ENCODE measurements around the gene YIPF7.

The YIPF7 gene
- 0.10 to 0.91 (median 0.24) reads per million in 4 experiments for total RNA-seq

DNA sequence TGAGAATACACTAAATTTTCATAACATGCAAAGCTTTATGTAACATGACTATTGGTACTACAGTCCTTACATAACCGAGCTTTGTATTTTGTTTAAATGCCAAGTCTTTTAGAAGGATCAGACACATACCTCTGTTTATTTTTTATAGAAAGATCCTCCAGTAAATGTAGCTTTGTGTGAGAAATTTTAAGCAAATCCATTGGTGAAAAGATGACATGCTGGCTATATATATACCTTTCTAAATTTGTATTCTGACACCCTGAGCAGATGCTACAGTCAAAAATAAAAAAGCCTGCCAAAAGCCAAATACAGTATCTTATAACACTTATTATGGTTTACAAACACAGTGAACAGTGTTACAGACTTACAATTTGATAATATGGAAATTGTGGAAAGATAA is at the start of gene YIPF7:
Gene YIPF7, minus strand, starts transcription at position 201 of the 400 bp plus-strand sequence. CDS start 1,525 bp downstream, outside the sequence.
- no peak for DNase-seq

GRCh38 chr4:44701037-44701436 is 49.6 kb upstream of the YIPF7 start:
- DNase-seq: no peak

DNA sequence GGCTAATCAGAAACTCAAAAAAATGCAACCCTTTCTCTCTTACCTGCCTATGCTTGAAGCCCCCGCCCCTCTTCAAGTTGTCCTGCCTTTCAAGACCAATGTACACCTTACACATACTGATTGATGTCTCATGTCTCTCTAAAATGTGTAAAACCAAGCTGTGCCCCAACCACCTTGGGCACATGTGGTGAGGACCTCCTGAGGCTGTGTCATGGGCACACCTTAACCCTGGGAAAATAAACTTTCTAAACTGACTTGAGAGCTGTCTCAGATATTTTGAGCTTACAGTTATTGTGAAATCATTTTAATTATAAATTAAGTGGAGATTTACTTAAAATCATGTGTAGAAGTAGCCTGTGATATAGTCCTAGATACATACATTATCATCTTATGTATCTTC is 49.0 kb upstream of the YIPF7 start:
- DNase-seq: no peak

GRCh38 chr4:44684648-44685047 is 33.2 kb upstream of the YIPF7 start:
- no peak for DNase-seq

DNA sequence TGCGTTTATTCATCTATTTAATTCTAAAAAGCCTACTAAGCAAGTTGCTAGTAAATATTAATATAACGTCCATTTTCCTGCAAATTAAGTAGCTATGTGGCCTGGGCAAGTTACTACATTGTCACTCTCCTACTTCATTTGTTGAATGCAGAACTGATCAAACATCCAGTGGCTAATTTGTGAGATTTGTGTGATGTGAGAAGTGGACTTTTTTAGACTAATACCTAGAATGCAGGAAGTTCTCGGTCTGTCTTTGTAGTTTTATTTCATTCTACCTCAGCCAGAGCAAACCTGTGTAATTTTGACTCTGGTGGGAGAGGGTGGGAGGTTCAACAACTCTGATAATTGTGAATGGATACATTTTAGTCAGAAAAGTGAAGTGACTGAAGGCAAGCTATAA is 27.6 kb upstream of the YIPF7 start:
- no peak for DNase-seq

- DNase-seq: peak; percentile 70
These were observed 26.9 kb upstream of the YIPF7 start, which contains the start of gene GUF1 for GRCh38 chr4:44678094-44679041. GUF1 (plus strand) TSS chr4:44678420; CDS start chr4:44678623, 203 bp downstream.

DNA sequence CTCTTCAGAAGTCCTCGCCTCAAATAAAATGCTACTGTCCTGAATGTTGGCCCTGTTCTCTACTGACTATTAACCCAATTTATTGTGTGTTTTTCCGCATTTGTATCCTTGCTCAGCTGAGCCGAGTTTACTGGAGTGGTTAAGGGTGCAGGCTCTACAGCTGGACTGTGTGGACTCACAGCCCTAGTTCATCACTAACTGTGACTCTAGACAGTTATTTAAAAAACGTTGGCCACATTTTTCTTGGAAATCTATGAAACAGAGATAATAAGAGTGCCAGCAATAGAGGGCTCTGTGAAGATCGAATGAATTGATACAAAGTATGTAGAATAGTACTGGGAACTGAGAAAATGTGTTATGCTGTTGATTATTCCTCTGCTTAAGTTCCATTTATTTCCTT is 23.9 kb upstream of the YIPF7 start:
- DNase-seq: no peak

- no peak for DNase-seq
These were observed 23.0 kb upstream of the YIPF7 start for GRCh38 chr4:44674471-44674870.

GRCh38 chr4:44671636-44672035 is 20.2 kb upstream of the YIPF7 start:
- DNase-seq: no peak

- no peak for DNase-seq
These were observed 19.2 kb upstream of the YIPF7 start for GRCh38 chr4:44670506-44671199.

DNA sequence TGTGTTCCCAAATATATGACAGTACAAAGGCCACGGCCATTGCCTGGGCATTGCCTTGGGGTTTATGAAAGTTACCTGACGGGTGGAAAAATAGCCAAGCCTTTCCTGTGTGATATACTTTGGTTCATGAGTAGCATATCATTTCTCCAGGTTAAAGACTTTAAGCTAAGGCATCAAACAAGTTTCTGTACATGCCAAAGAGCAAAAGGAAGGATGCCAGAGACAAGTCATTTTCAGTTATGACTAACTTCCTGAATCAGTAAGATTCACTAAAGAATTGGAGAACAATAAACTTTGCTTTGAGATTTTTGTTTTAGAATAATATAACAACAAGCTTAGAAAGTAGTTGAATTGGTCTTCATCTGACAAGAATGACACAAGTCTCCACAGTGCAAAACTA is 17.1 kb upstream of the YIPF7 start:
- DNase-seq: no peak

DNA sequence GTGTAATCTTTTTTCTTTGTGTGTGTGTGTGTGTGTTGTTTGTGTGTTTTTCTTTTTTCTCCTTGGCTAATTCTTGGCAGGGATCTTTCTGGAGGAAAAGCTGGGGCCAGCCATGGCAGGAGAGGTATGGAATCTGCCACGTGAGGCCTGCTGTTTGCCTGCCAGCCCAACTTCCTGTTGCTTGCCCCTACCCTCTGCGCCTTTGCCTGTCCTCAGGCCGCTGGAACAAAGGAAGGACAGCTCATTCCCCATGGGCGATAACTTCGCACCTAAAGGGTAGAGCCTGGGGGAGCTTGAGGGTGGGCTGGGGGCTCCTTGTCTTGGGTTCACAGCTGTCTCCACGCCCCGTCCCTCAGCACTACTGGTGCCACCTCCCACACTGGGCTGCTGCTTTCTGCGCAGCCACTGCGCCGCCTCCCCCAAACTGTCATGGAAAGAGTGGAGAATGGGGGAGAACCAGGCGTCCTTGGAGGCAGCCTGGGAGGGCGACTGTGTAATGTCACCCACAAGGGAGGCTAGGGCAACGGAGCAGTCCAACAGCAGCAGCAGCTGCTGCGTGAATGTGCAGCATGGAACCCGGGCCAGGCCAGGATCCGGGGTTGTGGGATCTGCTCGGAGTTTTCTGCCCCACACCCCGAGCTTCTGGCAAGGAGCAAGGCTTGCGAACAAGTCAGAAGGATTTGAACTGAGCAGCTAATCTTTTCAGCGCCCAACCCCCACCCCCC is 12.3 kb upstream of the YIPF7 start:
- no peak for DNase-seq

- no peak for DNase-seq
These were observed 11.2 kb upstream of the YIPF7 start for GRCh38 chr4:44662623-44663005.

DNA sequence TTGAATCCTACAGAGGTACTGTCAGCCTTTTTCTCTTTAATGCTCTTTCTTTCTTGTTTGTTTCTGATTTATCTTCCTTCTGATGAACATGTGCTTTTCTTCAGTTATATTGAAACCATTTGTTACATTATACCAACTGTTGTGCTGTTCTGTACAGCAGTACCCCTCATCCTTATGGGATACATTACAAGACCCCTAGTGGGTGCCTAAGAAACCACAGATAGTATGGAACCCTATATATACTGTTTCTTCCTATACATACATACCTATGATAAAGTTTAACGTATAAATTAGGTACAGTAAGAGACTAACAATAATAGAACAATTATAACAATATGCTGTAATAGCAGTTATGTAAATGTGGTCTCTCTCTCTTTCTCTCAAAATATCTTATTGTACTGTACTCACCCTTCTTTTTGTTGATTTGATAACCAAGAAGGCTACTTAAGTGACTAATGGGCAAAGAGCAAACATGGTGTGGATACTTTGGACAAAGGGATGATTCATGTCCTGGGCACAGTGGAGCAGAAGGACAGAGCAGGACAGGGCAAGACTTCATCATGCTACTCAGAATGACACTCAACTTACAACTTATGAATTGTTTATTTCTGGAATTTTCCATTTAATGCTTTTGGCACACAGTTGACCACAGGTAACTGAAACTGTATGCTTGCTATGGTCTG is 10.7 kb upstream of the YIPF7 start:
- no peak for DNase-seq

DNA sequence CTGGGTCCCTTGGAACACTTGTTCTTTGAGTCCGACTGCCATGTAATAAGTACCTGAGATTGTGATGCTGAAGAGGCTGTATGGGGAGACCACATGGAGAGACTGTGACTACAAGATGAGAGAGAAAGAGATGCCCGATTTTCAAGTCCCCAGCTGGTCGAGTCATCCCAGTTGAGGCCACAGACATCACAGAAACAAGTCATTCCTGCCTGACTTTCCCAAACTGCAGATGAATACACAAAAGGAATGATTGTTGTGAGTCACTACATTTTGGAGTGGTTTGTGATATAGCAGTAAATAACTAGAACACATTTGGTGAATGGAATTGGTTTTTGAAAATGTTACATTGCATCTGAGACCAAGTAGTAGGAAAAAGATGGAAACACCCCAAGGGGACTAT is 9.0 kb upstream of the YIPF7 start:
- DNase-seq: no peak

GRCh38 chr4:44652002-44652401 is 577 bp upstream of the YIPF7 start:
- DNase-seq: no peak

DNA sequence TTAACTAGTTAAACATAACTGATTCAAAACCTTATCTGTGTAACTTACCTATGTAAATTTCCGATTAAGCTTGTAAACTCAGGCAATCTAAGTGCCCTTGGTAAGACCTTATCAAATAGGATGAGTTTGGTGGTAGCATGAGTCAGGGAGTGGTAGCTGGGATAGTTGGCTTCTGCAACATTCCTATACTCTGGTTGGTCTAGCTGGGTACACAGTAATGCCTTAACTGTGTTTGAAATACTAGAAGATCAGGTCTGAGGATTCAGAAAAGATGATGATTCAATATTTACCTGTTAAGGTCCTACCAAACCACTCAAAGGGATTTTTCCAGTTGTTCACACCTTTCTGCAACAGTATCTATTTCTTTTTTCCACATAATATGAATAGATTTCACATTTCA is 5.3 kb downstream of the YIPF7 start:
- no peak for DNase-seq

DNA sequence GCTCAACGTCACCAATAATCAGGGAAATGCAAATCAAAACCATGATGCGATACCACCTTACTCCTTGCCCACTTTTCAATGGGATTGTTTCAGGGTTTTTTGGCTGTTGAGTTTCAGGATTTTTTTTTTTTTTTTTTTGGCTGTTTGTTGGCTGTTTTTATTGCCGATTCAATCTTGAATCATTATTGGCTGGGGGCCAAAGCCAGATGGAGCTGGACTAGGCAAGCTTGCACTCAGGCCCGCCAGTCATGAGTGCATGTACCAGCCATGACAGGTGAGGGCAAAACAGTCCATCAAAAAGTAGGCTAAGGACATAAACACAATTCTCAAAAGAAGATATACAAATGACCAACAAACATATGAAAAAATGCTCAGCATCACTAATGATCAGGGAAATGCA is 13.3 kb downstream of the YIPF7 start:
- no peak for DNase-seq

DNA sequence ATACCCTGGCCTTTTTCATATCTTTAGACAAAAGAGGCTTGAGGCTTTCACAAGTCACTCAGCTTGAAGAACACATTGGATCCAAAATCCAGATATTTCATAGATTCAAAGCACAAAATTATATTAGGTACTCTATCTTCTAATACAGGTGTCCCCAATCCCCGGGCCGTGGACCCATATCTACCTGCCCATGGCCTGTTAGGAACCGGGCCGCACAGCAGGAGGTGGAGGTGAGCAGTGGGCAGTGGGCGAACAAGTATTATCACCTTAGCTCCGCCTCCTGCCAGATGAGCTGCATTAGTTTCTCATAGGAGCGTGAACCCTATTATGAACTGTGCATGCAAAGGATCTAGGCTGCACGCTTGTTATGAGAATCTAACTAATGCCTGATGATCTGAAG is 18.7 kb downstream of the YIPF7 start:
- DNase-seq: no peak

DNA sequence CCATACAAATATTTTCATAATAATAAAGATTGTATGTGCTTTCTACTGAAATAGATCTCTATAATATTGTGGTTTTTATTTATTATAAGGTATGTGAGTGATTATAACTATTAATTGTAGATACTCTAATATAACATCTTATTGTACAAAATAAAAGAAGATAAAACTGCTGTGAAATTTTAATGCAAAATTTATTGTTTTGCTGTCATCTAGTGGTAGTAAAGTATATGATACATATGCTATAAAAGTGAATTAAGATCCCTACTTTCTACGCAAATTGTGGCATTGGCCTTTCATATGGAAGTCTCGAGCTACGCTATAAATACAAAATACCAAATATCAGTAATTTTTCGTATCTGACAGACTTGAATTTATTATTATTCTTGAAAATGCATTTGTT is 19.3 kb downstream of the YIPF7 start:
- DNase-seq: no peak

- DNase-seq: no peak
These were observed 22.1 kb downstream of the YIPF7 start for GRCh38 chr4:44629280-44629866.

DNA sequence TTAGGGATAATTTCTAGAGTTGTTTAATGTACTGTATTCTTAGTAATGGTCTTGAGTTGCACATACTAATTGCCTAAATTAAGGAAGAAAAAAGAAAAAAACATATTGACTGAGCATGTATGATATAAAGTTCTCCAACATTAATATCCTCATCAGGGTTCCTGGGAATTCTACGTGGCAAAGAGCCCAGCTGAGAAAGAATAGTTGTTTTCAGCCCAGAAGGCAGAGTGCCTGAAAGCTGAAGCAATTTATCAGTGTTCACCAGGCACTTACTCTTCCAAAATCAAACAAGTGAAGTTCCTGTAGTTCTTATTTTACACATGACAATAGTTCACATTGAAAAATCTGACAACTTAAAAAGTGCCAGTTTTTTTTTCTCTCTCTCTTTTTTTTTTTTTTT is 27.7 kb downstream of the YIPF7 start:
- no peak for DNase-seq
